Lung microvascular endothelial cell (primary cell): ENCODE results near the gene EPB41L3. TPM values are rescaled to one million over a fixed set of nuclear protein-coding genes. Genes with fewer than 3 reads are reported as not detected.

ENCODE experiments used
- DNase-seq, 2 donors: peaks; one replicate each; pipeline versions ENCODE4 v3.0.0 to v3.0.0-alpha.2; 2010; ENCODE audit warnings: low read depth in 2 of 2
- total RNA-seq: library from RNA; depleted of rRNA; stranded (reverse); fragments of >200 nt; gene quantifications from 2 replicates; pipeline ENCODE4 v1.2.1, GENCODE V29; 2014

EPB41L3 gene
- total RNA-seq, 1 donor from 2014 or later, result 17.3 TPM

- DNase-seq, result no peak
These were observed 90.8 kb downstream of the EPB41L3 start for GRCh38 chr18:5452943-5453443.

- DNase-seq, result no peak
These were observed 91.9 kb downstream of the EPB41L3 start for GRCh38 chr18:5451871-5452270.

- no peak for DNase-seq
These were observed 92.6 kb downstream of the EPB41L3 start for GRCh38 chr18:5451150-5451549.

- no peak for DNase-seq
These were observed 93.8 kb downstream of the EPB41L3 start for GRCh38 chr18:5449858-5450509.

- DNase-seq, result no peak
These were observed 96.4 kb downstream of the EPB41L3 start for GRCh38 chr18:5447442-5447841.

- no peak for DNase-seq
These were observed 99.0 kb downstream of the EPB41L3 start for GRCh38 chr18:5444847-5445246.

GRCh38 chr18:5444269-5444668, 99.5 kb downstream of the EPB41L3 start:
- no peak for DNase-seq

GRCh38 chr18:5439986-5440696, 103.7 kb downstream of the EPB41L3 start:
- DNase-seq, result no peak

- no peak for DNase-seq
These were observed 109.4 kb downstream of the EPB41L3 start for GRCh38 chr18:5434425-5434824.

GRCh38 chr18:5431836-5432575, 111.8 kb downstream of the EPB41L3 start:
- no peak for DNase-seq

- DNase-seq, result no peak
These were observed 113.7 kb downstream of the EPB41L3 start for GRCh38 chr18:5430131-5430530.

GRCh38 chr18:5429681-5430080, 114.1 kb downstream of the EPB41L3 start:
- no peak for DNase-seq

- DNase-seq, result no peak
These were observed 118.1 kb downstream of the EPB41L3 start for GRCh38 chr18:5425721-5426120.

GRCh38 chr18:5424903-5425664, 118.7 kb downstream of the EPB41L3 start:
- DNase-seq, result peak; percentile 26 to 55

- DNase-seq, result no peak
These were observed 121.2 kb downstream of the EPB41L3 start for GRCh38 chr18:5422626-5423025.

GRCh38 chr18:5421981-5422380, 121.8 kb downstream of the EPB41L3 start:
- DNase-seq, result no peak

- DNase-seq, result no peak
These were observed 122.9 kb downstream of the EPB41L3 start for GRCh38 chr18:5420906-5421305.

GRCh38 chr18:5419601-5420000, 124.2 kb downstream of the EPB41L3 start:
- DNase-seq, result no peak

GRCh38 chr18:5419030-5419429, 124.8 kb downstream of the EPB41L3 start:
- no peak for DNase-seq

GRCh38 chr18:5417342-5417741, 126.5 kb downstream of the EPB41L3 start:
- no peak for DNase-seq

GRCh38 chr18:5416112-5416511, 127.7 kb downstream of the EPB41L3 start:
- DNase-seq, result no peak

- no peak for DNase-seq
These were observed 128.1 kb downstream of the EPB41L3 start for GRCh38 chr18:5415665-5416064.
